GM23248 (cell line): ENCODE results near the gene FAM174B. TPM values are rescaled to one million over a fixed set of nuclear protein-coding genes. Genes with fewer than 3 reads are reported as not detected.
A peak's percentile ranks its signal among the peaks of the same experiment; 100 is the strongest.

Source experiments
- DNase-seq: peaks from one replicate; pipeline ENCODE4 v3.0.0-alpha.2; 2015
- H2AFZ ChIP-seq: fragments of 200-600 bp; sonication (generic); 2 replicates; pipeline ENCODE4 v1.6.1; 2016; ENCODE audit warnings: antibody characterized with exemption
- H3F3A ChIP-seq: fragments of 200-600 bp; sonication (generic); 2 replicates; pipeline ENCODE4 v1.6.1; 2016; ENCODE audit warnings: mild to moderate bottlenecking, antibody characterized with exemption, mixed run types; ENCODE audit not compliant: insufficient read depth
- H3K27ac ChIP-seq: fragments of 200-600 bp; sonication (generic); 2 replicates; pipeline ENCODE4 v1.5.1; 2016; ENCODE audit warnings: mild to moderate bottlenecking
- H3K27me3 ChIP-seq: fragments of 200-600 bp; sonication (generic); replicated peaks from 2 replicates; pipeline ENCODE4 v1.6.1; 2016; ENCODE audit warnings: mild to moderate bottlenecking; ENCODE audit not compliant: insufficient read depth
- H3K36me3 ChIP-seq: fragments of 200-600 bp; sonication (generic); 2 replicates; pipeline ENCODE4 v1.6.1; 2016; ENCODE audit warnings: low read depth, mild to moderate bottlenecking
- H3K4me1 ChIP-seq: fragments of 200-600 bp; sonication (generic); 2 replicates; pipeline ENCODE4 v1.6.1; 2016; ENCODE audit warnings: mild to moderate bottlenecking; ENCODE audit not compliant: insufficient read depth
- H3K4me2 ChIP-seq: fragments of 200-600 bp; sonication (generic); one replicate; pipeline ENCODE4 v1.6.1; 2016; ENCODE audit warnings: mild to moderate bottlenecking; ENCODE audit not compliant: unreplicated experiment
- H3K4me3 ChIP-seq: fragments of 200-600 bp; sonication (generic); 2 replicates; pipeline ENCODE4 v1.5.1; 2016; ENCODE audit warnings: mild to moderate bottlenecking
- H3K79me2 ChIP-seq: fragments of 200-600 bp; sonication (generic); 2 replicates; pipeline ENCODE4 v1.6.1; 2016; ENCODE audit warnings: mild to moderate bottlenecking; ENCODE audit not compliant: insufficient read depth
- H3K9ac ChIP-seq: fragments of 200-600 bp; sonication (generic); 2 replicates; pipeline ENCODE4 v1.6.1; 2016; ENCODE audit warnings: mild to moderate bottlenecking
- H3K9me2 ChIP-seq: fragments of 200-600 bp; sonication (generic); 2 replicates; pipeline ENCODE4 v1.6.1; 2016; ENCODE audit warnings: mixed run types, mild to moderate bottlenecking, moderate library complexity; ENCODE audit not compliant: insufficient read depth
- H3K9me3 ChIP-seq: fragments of 200-600 bp; sonication (generic); one replicate; pipeline ENCODE4 v1.6.1; 2017; ENCODE audit warnings: low read depth
- H4K20me1 ChIP-seq: fragments of 200-600 bp; sonication (generic); 2 replicates; pipeline ENCODE4 v1.6.0; 2016; ENCODE audit not compliant: insufficient read depth
- EZH2 ChIP-seq: fragments of 200-600 bp; sonication (generic); IDR thresholded peaks from 2 replicates; pipeline ENCODE4 v1.6.1; 2018; ENCODE audit warnings: antibody characterized with exemption, mild to moderate bottlenecking; ENCODE audit not compliant: insufficient read depth, poor library complexity, severe bottlenecking
- EZH2phosphoT487 ChIP-seq: fragments of 200-600 bp; sonication (generic); IDR thresholded peaks from 2 replicates; pipeline ENCODE4 v1.6.1; 2018; ENCODE audit warnings: antibody characterized with exemption, moderate library complexity, mild to moderate bottlenecking, low read depth; ENCODE audit not compliant: insufficient read depth
- WGBS, 2 experiments: methylation state at CpG; one replicate each; pipeline ENCODE4 v1.1.6; 2015 to 2017; ENCODE audit warnings: low lambda C conversion rate in 2 of 2, low coverage in 1 of 2; ENCODE audit errors: missing lambda C conversion rate in 2 of 2; 5-methylcytosine and 5-hydroxymethylcytosine counted together
- in situ Hi-C: fragments of 300-500 bp; cut with MboI; formaldehyde crosslinking; loops from 2 replicates; pipeline ENCODE4 v1.15.0; 2020
- polyA plus RNA-seq: library from polyadenylated mRNA; unstranded; fragments of >200 nt; fragmentation: Nextera tagmentation; extraction: Ambion mirVana; gene quantifications from 2 replicates; pipeline ENCODE4 v1.2.1, GENCODE V29; 2016
- total RNA-seq: library from RNA; depleted of rRNA; stranded (reverse); fragments of >200 nt; shearing (Covaris generic); gene quantifications from 2 replicates; pipeline ENCODE4 v1.2.3, GENCODE V29; 2014

FAM174B gene
- total and polyA plus RNA-seq, 2 experiments from 2014 or later: 1.8 to 4.4 TPM

- Histone ChIP-seq H3K9me2 (no peaks in the 10 kb centered on the region), H3K4me3 (peak overlapping the region; percentile 15; the same call in 1 of the 2 replicates), H3K9ac (peak overlapping the region; percentile 55), H3F3A (peaks cover 18% of the 10 kb centered on the region), H3K36me3 (no peaks in the 10 kb centered on the region), H3K27me3 (no peaks in the 10 kb centered on the region), H2AFZ (peak overlapping the region; percentile 13; the same call in 1 of the 2 replicates), H4K20me1 (no peaks in the 10 kb centered on the region), H3K4me2 (peak overlapping the region; percentile 46), H3K9me3 (no peaks in the 10 kb centered on the region), H3K79me2 (no peaks in the 10 kb centered on the region), H3K27ac (peak overlapping the region; percentile 66), H3K4me1 (peaks cover 24% of the 10 kb centered on the region)
- TF ChIP-seq EZH2phosphoT487 (no peak), EZH2 (no peak)
- WGBS, 2 experiments: 0 to 2% methylated on average over 3 of the region's 3 CpGs
- peak; percentile 90 for DNase-seq
- in situ Hi-C loops: no loop called here
These were observed 25.6 kb upstream of the FAM174B start for GRCh38 chr15:92681141-92681631.

- Histone ChIP-seq H3K36me3 (no peaks in the 10 kb centered on the region), H3K4me3 (no peak overlapping the region), H3K4me2 (no peak overlapping the region), H3K9ac (no peak overlapping the region), H3K27ac (no peak overlapping the region), H3K9me2 (no peaks in the 10 kb centered on the region), H2AFZ (no peak overlapping the region), H3K27me3 (no peaks in the 10 kb centered on the region), H3F3A (peaks cover 18% of the 10 kb centered on the region), H4K20me1 (no peaks in the 10 kb centered on the region), H3K4me1 (peaks cover 21% of the 10 kb centered on the region), H3K9me3 (no peaks in the 10 kb centered on the region), H3K79me2 (no peaks in the 10 kb centered on the region)
- TF ChIP-seq EZH2 (no peak), EZH2phosphoT487 (no peak)
- in situ Hi-C loops: no loop called here
- DNase-seq: no peak
- 79 to 80% methylated on average over 4 of the region's 4 CpGs for WGBS, 2 experiments
These were observed 22.4 kb upstream of the FAM174B start for GRCh38 chr15:92677999-92678398.

GRCh38 chr15:92676561-92676960 lies 21.0 kb upstream of the FAM174B start:
- H3K9ac ChIP-seq: no peak overlapping the region
- H3K9me2 ChIP-seq: no peaks in the 10 kb centered on the region
- no peaks in the 10 kb centered on the region for H3K9me3 ChIP-seq
- peaks cover 9% of the 10 kb centered on the region for H3F3A ChIP-seq
- no peaks in the 10 kb centered on the region for H3K79me2 ChIP-seq
- H4K20me1 ChIP-seq: no peaks in the 10 kb centered on the region
- no peak overlapping the region for H3K4me2 ChIP-seq
- no peak overlapping the region for H2AFZ ChIP-seq
- H3K27ac ChIP-seq: no peak overlapping the region
- H3K36me3 ChIP-seq: no peaks in the 10 kb centered on the region
- in situ Hi-C loops: no loop called here
- no peak for DNase-seq
- H3K4me3 ChIP-seq: no peak overlapping the region
- 83 to 100% methylated on average over 2 of the region's 2 CpGs for WGBS, 2 experiments
- peaks cover 9% of the 10 kb centered on the region for H3K27me3 ChIP-seq
- H3K4me1 ChIP-seq: peaks cover 8% of the 10 kb centered on the region
- TF ChIP-seq EZH2 (no peak), EZH2phosphoT487 (no peak)

- H3K9me3 ChIP-seq: no peaks in the 10 kb centered on the region
- no peaks in the 10 kb centered on the region for H3K9me2 ChIP-seq
- no peaks in the 10 kb centered on the region for H3K36me3 ChIP-seq
- DNase-seq: no peak
- peaks cover 2% of the 10 kb centered on the region for H3F3A ChIP-seq
- in situ Hi-C loops: no loop called here
- no peaks in the 10 kb centered on the region for H3K79me2 ChIP-seq
- H3K4me2 ChIP-seq: no peak overlapping the region
- 85 to 91% methylated on average over 4 of the region's 4 CpGs for WGBS, 2 experiments
- peaks cover 12% of the 10 kb centered on the region for H3K27me3 ChIP-seq
- H4K20me1 ChIP-seq: no peaks in the 10 kb centered on the region
- no peak overlapping the region for H2AFZ ChIP-seq
- no peak overlapping the region for H3K9ac ChIP-seq
- no peak overlapping the region for H3K27ac ChIP-seq
- TF ChIP-seq EZH2phosphoT487 (no peak), EZH2 (no peak)
- no peaks in the 10 kb centered on the region for H3K4me1 ChIP-seq
- H3K4me3 ChIP-seq: no peak overlapping the region
These were observed 19.9 kb upstream of the FAM174B start for GRCh38 chr15:92675485-92675884.

GRCh38 chr15:92674347-92674746 lies 18.8 kb upstream of the FAM174B start:
- no peaks in the 10 kb centered on the region for H4K20me1 ChIP-seq
- H3K36me3 ChIP-seq: no peaks in the 10 kb centered on the region
- no peak for DNase-seq
- H3K4me3 ChIP-seq: no peak overlapping the region
- no peaks in the 10 kb centered on the region for H3K9me3 ChIP-seq
- no peaks in the 10 kb centered on the region for H3K4me1 ChIP-seq
- WGBS, 2 experiments: 64 to 70% methylated on average over 6 of the region's 6 CpGs
- peaks cover 12% of the 10 kb centered on the region for H3K27me3 ChIP-seq
- H3K4me2 ChIP-seq: no peak overlapping the region
- no peak overlapping the region for H3K9ac ChIP-seq
- no peaks in the 10 kb centered on the region for H3F3A ChIP-seq
- no peaks in the 10 kb centered on the region for H3K79me2 ChIP-seq
- H2AFZ ChIP-seq: no peak overlapping the region
- TF ChIP-seq EZH2phosphoT487 (no peak), EZH2 (no peak)
- H3K9me2 ChIP-seq: no peaks in the 10 kb centered on the region
- no peak overlapping the region for H3K27ac ChIP-seq
- in situ Hi-C loops: no loop called here
